Neural cell (in vitro differentiated cells): ENCODE results near the gene PSMG3. TPM values are rescaled to one million over a fixed set of nuclear protein-coding genes. Genes with fewer than 3 reads are reported as not detected.

Source experiments
- H2AFZ ChIP-seq: fragments of 200-600, 300-800 bp; sonication (generic), shearing (Covaris generic); 2 replicates; pipeline ENCODE4 v1.6.0; 2014; ENCODE audit warnings: low read depth, mild to moderate bottlenecking, antibody characterized with exemption, low read length, moderate library complexity
- H3F3A ChIP-seq: fragments of 200-600 bp; shearing (Covaris generic); 2 replicates; pipeline ENCODE4 v1.6.1; 2016; ENCODE audit warnings: mild to moderate bottlenecking, moderate library complexity, mixed read lengths, antibody characterized with exemption, low read length; ENCODE audit not compliant: insufficient read depth, poor library complexity, severe bottlenecking
- H3K27ac ChIP-seq: fragments of 200-600, 300-800 bp; sonication (generic), shearing (Covaris generic); 2 replicates; pipeline ENCODE4 v1.5.1; 2014; ENCODE audit warnings: mild to moderate bottlenecking, low read length, moderate library complexity
- H3K27me3 ChIP-seq: fragments of 300-800, 200-600 bp; sonication (generic), shearing (Covaris generic); 2 replicates; pipeline ENCODE4 v1.6.0; 2014; ENCODE audit warnings: mild to moderate bottlenecking, low read depth, low read length, moderate library complexity; ENCODE audit not compliant: insufficient read depth
- H3K36me3 ChIP-seq: fragments of 300-800, 200-600 bp; sonication (generic), shearing (Covaris generic); 2 replicates; pipeline ENCODE4 v1.5.1; 2014; ENCODE audit warnings: mild to moderate bottlenecking, antibody characterized with exemption, low read length, moderate library complexity; ENCODE audit not compliant: insufficient read depth
- H3K4me2 ChIP-seq: fragments of 300-800, 200-600 bp; sonication (generic), shearing (Covaris generic); 2 replicates; pipeline ENCODE4 v1.6.0; 2014; ENCODE audit warnings: mild to moderate bottlenecking, low read length
- H3K4me3 ChIP-seq: fragments of 300-800, 200-600 bp; sonication (generic), shearing (Covaris generic); 2 replicates; pipeline ENCODE4 v1.5.1; 2014; ENCODE audit warnings: mild to moderate bottlenecking, low read length, moderate library complexity
- H3K79me2 ChIP-seq: fragments of 200-600 bp; shearing (Covaris generic); replicated peaks from 2 replicates; pipeline ENCODE4 v1.6.0; 2014; ENCODE audit warnings: mild to moderate bottlenecking, low read length, moderate library complexity; ENCODE audit not compliant: insufficient read depth
- H3K9ac ChIP-seq: fragments of 300-800, 200-600 bp; sonication (generic), shearing (Covaris generic); 2 replicates; pipeline ENCODE4 v1.6.1; 2016; ENCODE audit warnings: mild to moderate bottlenecking, low read length, mixed read lengths
- H3K9me2 ChIP-seq: fragments of 200-600 bp; shearing (Covaris generic); 2 replicates; pipeline ENCODE4 v1.6.1; 2016; ENCODE audit warnings: mild to moderate bottlenecking, low read length, mixed read lengths; ENCODE audit not compliant: insufficient read depth
- H3K9me3 ChIP-seq: fragments of 200-600, 300-800 bp; sonication (generic), shearing (Covaris generic); 2 replicates; pipeline ENCODE4 v1.6.1; 2016; ENCODE audit warnings: mild to moderate bottlenecking, mixed run types, low read length, moderate library complexity, mixed read lengths
- H4K20me1 ChIP-seq: fragments of 200-600 bp; shearing (Covaris generic); 2 replicates; pipeline ENCODE4 v1.6.1; 2016; ENCODE audit warnings: mild to moderate bottlenecking, mixed run types; ENCODE audit not compliant: insufficient read depth
- EP300 ChIP-seq: fragments of 450-650 bp; conservative IDR thresholded peaks from 2 replicates; pipeline ENCODE4 v1.6.1; 2014; ENCODE audit warnings: antibody characterized with exemption, mild to moderate bottlenecking, moderate library complexity; ENCODE audit not compliant: poor library complexity, severe bottlenecking
- EZH2 ChIP-seq: fragments of 200-600, 300-800 bp; shearing (Covaris generic), sonication (generic); IDR thresholded peaks from 2 replicates; pipeline ENCODE4 v1.6.1; 2014; ENCODE audit warnings: antibody characterized with exemption, low read length, borderline replicate concordance, mild to moderate bottlenecking; ENCODE audit not compliant: insufficient read depth, poor library complexity, severe bottlenecking
- MXI1 ChIP-seq: fragments of 450-650 bp; conservative IDR thresholded peaks from 2 replicates; pipeline ENCODE4 v1.6.1; 2014; ENCODE audit warnings: antibody characterized with exemption, mild to moderate bottlenecking; ENCODE audit not compliant: poor library complexity, severe bottlenecking
- POLR2AphosphoS5 ChIP-seq: IDR thresholded peaks from 2 replicates; pipeline ENCODE4 v1.6.1; 2012
- RAD21 ChIP-seq: fragments of 450-650 bp; conservative IDR thresholded peaks from 2 replicates; pipeline ENCODE4 v1.6.1; 2014; ENCODE audit warnings: antibody characterized with exemption, mild to moderate bottlenecking, moderate library complexity
- SMC3 ChIP-seq: fragments of 450-650 bp; conservative IDR thresholded peaks from 2 replicates; pipeline ENCODE4 v1.6.1; 2014; ENCODE audit warnings: antibody characterized with exemption, mild to moderate bottlenecking, moderate library complexity; ENCODE audit not compliant: poor library complexity
- TAF1 ChIP-seq: IDR thresholded peaks from 2 replicates; pipeline ENCODE4 v1.6.1; 2012; ENCODE audit warnings: low read depth
- polyA plus RNA-seq: library from polyadenylated mRNA; depleted of rRNA; stranded (reverse); fragments of >200 nt; gene quantifications from 2 replicates; pipeline ENCODE4 v1.2.3, GENCODE V29; 2014
- TF ChIP-seq, protein P1 (sequence below): fragments of 450-650 bp; IDR thresholded peaks from 2 replicates; pipeline ENCODE4 v1.5.1; 2014; ENCODE audit warnings: antibody characterized with exemption, mild to moderate bottlenecking, moderate library complexity; ENCODE audit not compliant: poor library complexity, severe bottlenecking
- TF ChIP-seq, protein P2 (sequence below): IDR thresholded peaks from 2 replicates; pipeline ENCODE4 v1.6.1; 2012; ENCODE audit warnings: borderline replicate concordance

Gene PSMG3
- polyA plus RNA-seq, 1 donor from 2014 or later: 50.6 TPM

DNA sequence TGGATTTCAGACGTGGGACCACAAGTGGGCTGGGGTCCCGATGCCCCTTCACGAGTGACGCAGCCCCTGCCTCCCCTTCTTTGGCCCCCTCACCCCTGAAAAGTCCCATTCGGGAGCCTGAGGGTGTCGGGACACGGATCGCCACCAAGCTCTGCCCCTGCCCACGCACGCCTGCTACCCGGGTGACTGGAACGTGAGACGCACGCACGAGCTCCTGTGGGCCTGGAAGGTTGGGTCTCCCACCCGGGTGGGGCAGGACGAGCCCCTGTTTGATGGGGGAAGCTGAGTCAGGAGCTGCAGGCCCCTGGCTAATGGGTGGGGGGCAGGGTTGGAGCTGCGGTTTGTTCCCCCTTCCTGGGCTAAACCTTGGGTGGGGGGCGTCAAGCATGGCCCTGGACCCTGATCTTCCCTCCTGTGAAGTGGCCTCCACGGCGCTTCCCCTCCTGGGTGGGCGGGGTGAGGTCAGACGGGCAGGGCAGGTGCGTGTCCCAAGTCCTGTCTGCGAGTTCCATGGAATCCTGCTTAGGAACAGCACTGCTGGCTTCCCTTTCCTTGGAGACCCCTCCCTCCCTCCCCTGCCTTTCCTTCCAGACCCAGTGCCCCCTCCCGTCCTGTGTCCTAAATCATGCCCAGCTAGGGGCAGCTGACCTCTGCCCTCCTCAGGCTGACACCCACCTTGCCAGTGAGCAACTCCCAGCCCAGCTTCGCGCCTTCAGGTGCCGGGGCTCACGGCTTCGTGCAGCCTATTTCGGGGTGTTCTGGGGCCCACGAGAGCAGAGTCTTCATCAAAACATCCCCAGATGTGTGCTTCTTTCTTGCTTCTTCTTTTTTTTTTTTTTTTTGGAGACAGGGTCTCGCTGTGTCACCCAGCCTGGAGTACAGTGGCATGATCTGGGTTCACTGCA is 8.5 kb downstream of the PSMG3 start:
- H3F3A ChIP-seq: no peaks in the 10 kb centered on the region
- H3K79me2 ChIP-seq: no peaks in the 10 kb centered on the region
- H3K4me2 ChIP-seq: no peak overlapping the region
- no peak overlapping the region for H3K27ac ChIP-seq
- H3K9me2 ChIP-seq: no peaks in the 10 kb centered on the region
- no peaks in the 10 kb centered on the region for H4K20me1 ChIP-seq
- TF ChIP-seq, protein P1, sequence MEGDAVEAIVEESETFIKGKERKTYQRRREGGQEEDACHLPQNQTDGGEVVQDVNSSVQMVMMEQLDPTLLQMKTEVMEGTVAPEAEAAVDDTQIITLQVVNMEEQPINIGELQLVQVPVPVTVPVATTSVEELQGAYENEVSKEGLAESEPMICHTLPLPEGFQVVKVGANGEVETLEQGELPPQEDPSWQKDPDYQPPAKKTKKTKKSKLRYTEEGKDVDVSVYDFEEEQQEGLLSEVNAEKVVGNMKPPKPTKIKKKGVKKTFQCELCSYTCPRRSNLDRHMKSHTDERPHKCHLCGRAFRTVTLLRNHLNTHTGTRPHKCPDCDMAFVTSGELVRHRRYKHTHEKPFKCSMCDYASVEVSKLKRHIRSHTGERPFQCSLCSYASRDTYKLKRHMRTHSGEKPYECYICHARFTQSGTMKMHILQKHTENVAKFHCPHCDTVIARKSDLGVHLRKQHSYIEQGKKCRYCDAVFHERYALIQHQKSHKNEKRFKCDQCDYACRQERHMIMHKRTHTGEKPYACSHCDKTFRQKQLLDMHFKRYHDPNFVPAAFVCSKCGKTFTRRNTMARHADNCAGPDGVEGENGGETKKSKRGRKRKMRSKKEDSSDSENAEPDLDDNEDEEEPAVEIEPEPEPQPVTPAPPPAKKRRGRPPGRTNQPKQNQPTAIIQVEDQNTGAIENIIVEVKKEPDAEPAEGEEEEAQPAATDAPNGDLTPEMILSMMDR: no peak
- TF ChIP-seq TAF1 (no peak), EZH2 (no peak), EP300 (no peak), RAD21 (no peak), SMC3 (no peak), MXI1 (no peak), POLR2AphosphoS5 (no peak)
- TF ChIP-seq, protein P2, sequence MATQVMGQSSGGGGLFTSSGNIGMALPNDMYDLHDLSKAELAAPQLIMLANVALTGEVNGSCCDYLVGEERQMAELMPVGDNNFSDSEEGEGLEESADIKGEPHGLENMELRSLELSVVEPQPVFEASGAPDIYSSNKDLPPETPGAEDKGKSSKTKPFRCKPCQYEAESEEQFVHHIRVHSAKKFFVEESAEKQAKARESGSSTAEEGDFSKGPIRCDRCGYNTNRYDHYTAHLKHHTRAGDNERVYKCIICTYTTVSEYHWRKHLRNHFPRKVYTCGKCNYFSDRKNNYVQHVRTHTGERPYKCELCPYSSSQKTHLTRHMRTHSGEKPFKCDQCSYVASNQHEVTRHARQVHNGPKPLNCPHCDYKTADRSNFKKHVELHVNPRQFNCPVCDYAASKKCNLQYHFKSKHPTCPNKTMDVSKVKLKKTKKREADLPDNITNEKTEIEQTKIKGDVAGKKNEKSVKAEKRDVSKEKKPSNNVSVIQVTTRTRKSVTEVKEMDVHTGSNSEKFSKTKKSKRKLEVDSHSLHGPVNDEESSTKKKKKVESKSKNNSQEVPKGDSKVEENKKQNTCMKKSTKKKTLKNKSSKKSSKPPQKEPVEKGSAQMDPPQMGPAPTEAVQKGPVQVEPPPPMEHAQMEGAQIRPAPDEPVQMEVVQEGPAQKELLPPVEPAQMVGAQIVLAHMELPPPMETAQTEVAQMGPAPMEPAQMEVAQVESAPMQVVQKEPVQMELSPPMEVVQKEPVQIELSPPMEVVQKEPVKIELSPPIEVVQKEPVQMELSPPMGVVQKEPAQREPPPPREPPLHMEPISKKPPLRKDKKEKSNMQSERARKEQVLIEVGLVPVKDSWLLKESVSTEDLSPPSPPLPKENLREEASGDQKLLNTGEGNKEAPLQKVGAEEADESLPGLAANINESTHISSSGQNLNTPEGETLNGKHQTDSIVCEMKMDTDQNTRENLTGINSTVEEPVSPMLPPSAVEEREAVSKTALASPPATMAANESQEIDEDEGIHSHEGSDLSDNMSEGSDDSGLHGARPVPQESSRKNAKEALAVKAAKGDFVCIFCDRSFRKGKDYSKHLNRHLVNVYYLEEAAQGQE: no peak
- H3K27me3 ChIP-seq: no peaks in the 10 kb centered on the region
- H3K36me3 ChIP-seq: no peaks in the 10 kb centered on the region
- H3K4me3 ChIP-seq: no peak overlapping the region
- H2AFZ ChIP-seq: no peak overlapping the region
- no peaks in the 10 kb centered on the region for H3K9me3 ChIP-seq
- no peak overlapping the region for H3K9ac ChIP-seq

DNA sequence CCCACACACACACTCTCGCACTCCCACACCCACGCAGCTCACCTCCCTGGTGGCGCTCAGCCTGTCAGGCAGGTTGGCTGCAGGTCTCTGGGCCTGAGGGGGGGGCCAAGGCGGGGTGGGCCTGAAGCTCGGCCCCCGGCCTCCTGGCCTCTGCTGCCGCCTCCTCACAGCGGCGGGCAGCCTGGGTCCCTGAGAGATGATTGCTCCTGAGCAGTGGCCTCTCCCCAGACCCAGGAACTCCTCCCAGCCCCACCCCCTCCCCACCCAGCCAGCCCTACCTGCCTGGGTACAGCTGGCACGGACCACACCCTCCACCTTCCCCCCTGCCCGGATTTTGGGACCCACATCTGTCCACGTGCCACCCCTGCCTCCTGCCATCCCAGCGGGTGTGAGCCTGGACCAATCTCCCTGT is 9.2 kb downstream of the PSMG3 start:
- Histone ChIP-seq H3K36me3 (no peaks in the 10 kb centered on the region), H3K9ac (no peak overlapping the region), H3K9me3 (no peaks in the 10 kb centered on the region), H3K27ac (no peak overlapping the region), H3K27me3 (no peaks in the 10 kb centered on the region), H4K20me1 (no peaks in the 10 kb centered on the region), H3K4me2 (no peak overlapping the region), H3K79me2 (no peaks in the 10 kb centered on the region), H3K9me2 (no peaks in the 10 kb centered on the region), H2AFZ (no peak overlapping the region), H3K4me3 (no peak overlapping the region), H3F3A (no peaks in the 10 kb centered on the region)
- TF ChIP-seq MXI1: no peak
- TF ChIP-seq, protein P1: no peak
- no peak for TF ChIP-seq TAF1
- TF ChIP-seq, protein P2: no peak
- no peak for TF ChIP-seq EZH2
- no peak for TF ChIP-seq POLR2AphosphoS5
- no peak for TF ChIP-seq SMC3
- TF ChIP-seq RAD21: no peak
- TF ChIP-seq EP300: no peak
